ENCODE measurements around the gene PXDN.

The PXDN gene

DNA sequence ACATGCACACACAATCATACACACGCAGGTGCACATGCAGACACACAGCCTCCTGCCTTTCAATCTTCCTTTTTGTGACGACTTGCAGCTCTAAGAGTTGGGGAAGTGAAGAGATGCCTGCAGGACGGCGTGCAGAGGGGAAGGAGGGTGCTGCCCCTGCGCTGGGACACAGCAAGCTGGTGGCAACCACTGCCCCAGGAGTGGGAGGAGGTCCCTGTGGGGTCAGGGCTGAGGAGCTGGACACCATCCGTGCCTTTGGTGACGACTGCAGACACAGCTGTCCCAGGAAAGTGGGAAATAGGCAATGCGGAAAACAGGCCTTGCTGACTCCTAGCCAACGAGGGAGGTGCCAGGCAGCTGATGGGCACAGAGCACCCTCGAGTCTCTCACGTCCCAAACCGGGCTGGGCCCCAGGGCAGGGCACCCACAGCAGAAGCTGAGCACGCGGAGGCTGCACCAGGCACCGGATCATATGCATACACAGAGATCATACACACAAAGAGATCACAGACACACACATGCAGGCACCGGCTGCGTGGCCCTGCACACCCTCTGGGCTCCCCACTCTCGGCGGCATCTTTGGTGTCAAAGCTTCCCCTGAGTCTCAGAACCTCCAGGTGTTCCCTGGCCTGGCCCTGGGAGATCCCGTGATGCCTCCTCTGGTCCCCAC is 146.1 kb downstream of the PXDN start:
- Histone ChIP-seq H3K9me2 (replicated peaks; ENCODE audit: control insufficient read depth, low read length) (no peaks in the 10 kb centered on the region), H3K9me3 (ENCODE audit: control insufficient read depth, insufficient read depth, low read length) (peaks cover 52% of the 10 kb centered on the region), H3K4me1 (ENCODE audit: control insufficient read depth, low read length) (no peaks in the 10 kb centered on the region), H4K20me1 (ENCODE audit: control insufficient read depth, insufficient read depth, low read depth, low read length) (no peaks in the 10 kb centered on the region), H3K27me3 (ENCODE audit: control insufficient read depth, low read length) (no peaks in the 10 kb centered on the region), H3K4me2 (ENCODE audit: low read length) (no peak overlapping the region), H3K79me2 (ENCODE audit: control insufficient read depth, low read length) (no peaks in the 10 kb centered on the region), H3K27ac (ENCODE audit: low read depth, low read length) (no peak overlapping the region), H3K4me3 (ENCODE audit: low read length) (no peak overlapping the region), H3K36me3 (ENCODE audit: control insufficient read depth, low read length) (no peaks in the 10 kb centered on the region), H3F3A (ENCODE audit: control insufficient read depth, insufficient read depth) (0 out of 2 replicates have a peak, but pooled peaks cover 3% of the 10 kb centered on the region)
- no peak for TF ChIP-seq EZH2phosphoT487 (IDR thresholded peaks at IDR 0.05; ENCODE audit: borderline replicate concordance, low read length)
- no peak for TF ChIP-seq CTCF (IDR thresholded peaks at IDR 0.05; ENCODE audit: low read depth, low read length, poor library complexity, severe bottlenecking)

DNA sequence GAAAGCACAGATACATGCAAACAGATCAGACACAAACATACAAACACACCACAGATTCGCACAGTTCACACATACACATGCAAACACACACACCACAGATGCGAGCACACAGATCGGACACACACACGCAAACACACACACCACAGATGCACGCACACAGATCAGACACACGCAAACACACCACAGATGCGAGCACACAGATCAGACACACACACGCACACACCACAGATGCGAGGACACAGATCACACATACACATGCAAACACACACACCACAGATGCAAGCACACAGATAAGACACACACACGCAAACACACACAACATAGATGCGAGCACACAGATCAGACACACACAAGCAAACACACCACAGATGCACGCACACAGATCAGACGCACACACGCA is 149.0 kb downstream of the PXDN start:
- H3K9me2 ChIP-seq (replicated peaks; ENCODE audit: control insufficient read depth, low read length) = no peaks in the 10 kb centered on the region
- H3K27ac ChIP-seq (ENCODE audit: low read depth, low read length) = no peak overlapping the region
- H3K4me2 ChIP-seq (ENCODE audit: low read length) = no peak overlapping the region
- no peaks in the 10 kb centered on the region for H3K27me3 ChIP-seq (ENCODE audit: control insufficient read depth, low read length)
- no peaks in the 10 kb centered on the region for H4K20me1 ChIP-seq (ENCODE audit: control insufficient read depth, insufficient read depth, low read depth, low read length)
- no peaks in the 10 kb centered on the region for H3K36me3 ChIP-seq (ENCODE audit: control insufficient read depth, low read length)
- peaks cover 43% of the 10 kb centered on the region for H3K9me3 ChIP-seq (ENCODE audit: control insufficient read depth, insufficient read depth, low read length)
- H3K4me1 ChIP-seq (ENCODE audit: control insufficient read depth, low read length) = no peaks in the 10 kb centered on the region
- no peaks in the 10 kb centered on the region for H3K79me2 ChIP-seq (ENCODE audit: control insufficient read depth, low read length)
- H3F3A ChIP-seq (ENCODE audit: control insufficient read depth, insufficient read depth) = 0 out of 2 replicates have a peak, but pooled peaks cover 3% of the 10 kb centered on the region
- H3K4me3 ChIP-seq (ENCODE audit: low read length) = no peak overlapping the region
- TF ChIP-seq CTCF (IDR thresholded peaks at IDR 0.05; ENCODE audit: low read depth, low read length, poor library complexity, severe bottlenecking) (no peak), EZH2phosphoT487 (IDR thresholded peaks at IDR 0.05; ENCODE audit: borderline replicate concordance, low read length) (no peak)

DNA sequence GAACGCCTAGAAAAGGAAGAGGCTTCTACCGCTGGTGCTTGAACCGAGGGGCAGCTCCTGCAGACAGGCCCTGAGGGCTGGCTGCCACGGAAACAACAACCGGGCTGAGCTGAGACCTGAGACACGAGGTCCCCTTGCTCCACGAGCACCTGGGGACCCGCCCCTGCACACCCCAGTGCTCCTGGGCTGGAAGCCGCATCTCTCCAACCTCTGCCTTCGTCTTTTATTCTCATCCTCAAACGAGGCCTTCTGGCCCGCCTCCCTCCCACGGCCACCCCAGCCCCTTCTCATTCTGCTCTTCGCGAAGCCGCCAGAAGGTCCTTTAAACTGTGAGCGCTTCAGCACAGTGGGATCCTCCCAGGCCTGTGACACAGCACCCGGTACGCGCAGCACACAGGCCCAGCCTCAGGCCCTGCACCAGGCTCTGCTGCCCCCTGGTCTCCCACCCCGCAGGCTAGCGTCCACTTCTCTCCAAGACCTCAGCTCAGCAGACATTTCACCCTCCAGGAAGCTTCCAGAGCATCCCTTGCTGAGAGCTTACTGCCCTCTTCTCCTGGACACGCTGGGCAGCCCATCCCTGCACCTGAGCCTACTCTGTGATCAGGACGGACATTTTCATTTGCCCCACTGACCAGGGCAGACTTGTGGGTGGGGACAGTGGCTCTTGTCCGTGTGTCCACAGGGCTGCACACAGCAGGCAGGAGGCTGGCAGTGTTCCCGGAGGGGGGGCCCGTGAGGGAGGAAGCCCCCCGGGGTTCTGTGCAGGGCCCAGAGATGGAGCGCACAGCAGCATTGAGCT is 149.7 kb downstream of the PXDN start:
- Histone ChIP-seq H3F3A (ENCODE audit: control insufficient read depth, insufficient read depth) (0 out of 2 replicates have a peak, but pooled peaks cover 3% of the 10 kb centered on the region), H3K9me3 (ENCODE audit: control insufficient read depth, insufficient read depth, low read length) (peaks cover 41% of the 10 kb centered on the region), H3K36me3 (ENCODE audit: control insufficient read depth, low read length) (no peaks in the 10 kb centered on the region), H4K20me1 (ENCODE audit: control insufficient read depth, insufficient read depth, low read depth, low read length) (no peaks in the 10 kb centered on the region), H3K4me2 (ENCODE audit: low read length) (no peak overlapping the region), H3K27me3 (ENCODE audit: control insufficient read depth, low read length) (no peaks in the 10 kb centered on the region), H3K79me2 (ENCODE audit: control insufficient read depth, low read length) (no peaks in the 10 kb centered on the region), H3K27ac (ENCODE audit: low read depth, low read length) (no peak overlapping the region), H3K9me2 (replicated peaks; ENCODE audit: control insufficient read depth, low read length) (no peaks in the 10 kb centered on the region), H3K4me1 (ENCODE audit: control insufficient read depth, low read length) (no peaks in the 10 kb centered on the region), H3K4me3 (ENCODE audit: low read length) (no peak overlapping the region)
- TF ChIP-seq EZH2phosphoT487 (IDR thresholded peaks at IDR 0.05; ENCODE audit: borderline replicate concordance, low read length) (no peak), CTCF (IDR thresholded peaks at IDR 0.05; ENCODE audit: low read depth, low read length, poor library complexity, severe bottlenecking) (no peak)

Measured in DOHH2 (cell line).